Esophagus muscularis mucosa (tissue), 3 donors: ENCODE measurements around the gene TPM2.

Source experiments
- CTCF ChIP-seq, 3 experiments: fragments of 200-600 bp in 2 of 3; fragments of 450-650 bp in 1 of 3; sonication (generic) in 2 of 3; IDR thresholded peaks; one replicate each; pipeline ENCODE4 v1.5.1; 2017 to 2019; ENCODE audit warnings: antibody characterized with exemption in 3 of 3, mild to moderate bottlenecking in 2 of 3, moderate library complexity in 1 of 3
- POLR2AphosphoS5 ChIP-seq, 2 donors: sonication (generic); formaldehyde crosslinking; IDR thresholded peaks; one replicate each; pipeline ENCODE4 v1.6.1; 2017; ENCODE audit warnings: antibody characterized with exemption in 2 of 2

GRCh38 chr9:35705372-35705771 lies 15.6 kb upstream of the TPM2 start:
- TF ChIP-seq POLR2AphosphoS5 (IDR thresholded peaks at IDR 0.05) (no peak), CTCF (IDR thresholded peaks at IDR 0.05) (no peak)
